ENCODE data around the gene TP53BP2. TPM values are rescaled to one million over a fixed set of nuclear protein-coding genes. Genes with fewer than 3 reads are reported as not detected.
"Not testable (repeated sequence)": the region's sequence is repeated elsewhere in the genome, so short reads cannot be mapped to it uniquely, and the experiment has no call there.

Gene TP53BP2, protein sequence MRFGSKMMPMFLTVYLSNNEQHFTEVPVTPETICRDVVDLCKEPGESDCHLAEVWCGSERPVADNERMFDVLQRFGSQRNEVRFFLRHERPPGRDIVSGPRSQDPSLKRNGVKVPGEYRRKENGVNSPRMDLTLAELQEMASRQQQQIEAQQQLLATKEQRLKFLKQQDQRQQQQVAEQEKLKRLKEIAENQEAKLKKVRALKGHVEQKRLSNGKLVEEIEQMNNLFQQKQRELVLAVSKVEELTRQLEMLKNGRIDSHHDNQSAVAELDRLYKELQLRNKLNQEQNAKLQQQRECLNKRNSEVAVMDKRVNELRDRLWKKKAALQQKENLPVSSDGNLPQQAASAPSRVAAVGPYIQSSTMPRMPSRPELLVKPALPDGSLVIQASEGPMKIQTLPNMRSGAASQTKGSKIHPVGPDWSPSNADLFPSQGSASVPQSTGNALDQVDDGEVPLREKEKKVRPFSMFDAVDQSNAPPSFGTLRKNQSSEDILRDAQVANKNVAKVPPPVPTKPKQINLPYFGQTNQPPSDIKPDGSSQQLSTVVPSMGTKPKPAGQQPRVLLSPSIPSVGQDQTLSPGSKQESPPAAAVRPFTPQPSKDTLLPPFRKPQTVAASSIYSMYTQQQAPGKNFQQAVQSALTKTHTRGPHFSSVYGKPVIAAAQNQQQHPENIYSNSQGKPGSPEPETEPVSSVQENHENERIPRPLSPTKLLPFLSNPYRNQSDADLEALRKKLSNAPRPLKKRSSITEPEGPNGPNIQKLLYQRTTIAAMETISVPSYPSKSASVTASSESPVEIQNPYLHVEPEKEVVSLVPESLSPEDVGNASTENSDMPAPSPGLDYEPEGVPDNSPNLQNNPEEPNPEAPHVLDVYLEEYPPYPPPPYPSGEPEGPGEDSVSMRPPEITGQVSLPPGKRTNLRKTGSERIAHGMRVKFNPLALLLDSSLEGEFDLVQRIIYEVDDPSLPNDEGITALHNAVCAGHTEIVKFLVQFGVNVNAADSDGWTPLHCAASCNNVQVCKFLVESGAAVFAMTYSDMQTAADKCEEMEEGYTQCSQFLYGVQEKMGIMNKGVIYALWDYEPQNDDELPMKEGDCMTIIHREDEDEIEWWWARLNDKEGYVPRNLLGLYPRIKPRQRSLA
- total RNA-seq (2014; rRNA removed) (24.6 and 32.0 TPM in 2 replicates), Bru-seq, nascent RNA (percentile 82 among the genes with signal in this experiment), BruChase-seq, experiment 1, labeled RNA remaining after a 6-hour chase (percentile 79 among the genes with signal in this experiment), BruChase-seq, experiment 2, labeled RNA remaining after a 2-hour chase (percentile 75 among the genes with signal in this experiment)
- long read RNA-seq, full-length matches to known transcripts: 37 of 54 reads
- long read RNA-seq, partial matches to known transcripts: 5 of 54 reads
- long read RNA-seq, other reads (novel, unspliced or antisense): 12 of 54 reads

DNA sequence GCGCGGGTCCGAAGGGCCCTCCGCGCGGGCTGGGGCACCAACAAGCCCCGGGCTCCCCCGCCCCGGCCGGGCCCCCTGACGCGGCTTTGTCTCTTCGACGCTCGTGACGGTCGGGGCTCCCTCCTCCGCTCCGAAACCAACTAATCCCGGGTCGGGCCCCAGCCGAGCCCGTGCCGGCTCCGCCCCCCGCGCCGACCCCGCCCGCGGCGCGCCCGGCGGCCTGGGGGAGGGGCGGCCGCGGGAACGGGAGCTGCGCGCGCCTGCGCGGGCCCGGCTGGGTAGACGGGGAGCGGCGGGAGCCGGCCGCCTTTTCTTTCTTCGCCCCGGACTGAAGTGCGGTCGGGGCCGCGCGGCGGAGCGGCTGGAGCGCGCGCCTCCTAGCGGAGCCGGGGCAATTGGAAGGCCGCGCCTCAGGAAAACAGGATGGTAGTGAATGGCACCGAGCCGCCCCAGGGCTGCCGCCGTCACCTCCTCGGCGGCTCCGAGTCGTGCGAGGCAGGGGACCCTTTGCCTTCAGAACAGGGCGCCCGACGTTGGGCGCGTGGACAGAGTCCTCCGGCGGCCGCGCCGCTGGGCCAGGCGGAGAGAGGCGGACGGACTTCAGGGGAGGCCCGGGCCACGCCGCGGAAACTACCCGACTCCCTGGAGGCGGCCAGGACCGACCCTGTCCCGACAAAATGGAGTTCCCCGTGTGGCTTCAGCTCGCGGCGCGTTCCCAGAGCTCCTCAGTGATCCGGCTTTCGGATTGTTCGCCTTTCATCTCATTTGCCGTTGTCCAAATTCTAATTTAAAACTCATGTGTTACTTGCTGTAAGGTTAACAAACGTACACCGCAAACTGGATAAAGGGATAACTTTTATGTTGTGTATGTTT, at the start of gene TP53BP2:
TSS of gene TP53BP2 (minus strand) at position 138 of the 873 bp plus-strand sequence. CDS start 267 bp downstream, outside the sequence.
- Histone ChIP-seq H3K9me3 (ENCODE audit: low read length) (no peaks in the 10 kb centered on the region), H3F3A (ENCODE audit: low read length, unreplicated experiment) (no peaks in the 10 kb centered on the region), H3K4me2 (ENCODE audit: low read length) (peak within 1 kb of the TSS; percentile 94), H3K9ac (ENCODE audit: low read length) (peak within 1 kb of the TSS; percentile 97), H3K27me3 (ENCODE audit: low read length) (no peaks in the 10 kb centered on the region), H4K20me1 (ENCODE audit: low read length) (peaks cover 25% of the 10 kb centered on the region), H3K36me3 (ENCODE audit: low read depth, low read length) (no peaks in the 10 kb centered on the region), H3K4me3 (ENCODE audit: low read length) (peak within 1 kb of the TSS; percentile 79), H2AFZ (ENCODE audit: low read length) (peak within 1 kb of the TSS; percentile 84), H3K27ac (ENCODE audit: low read length) (peak within 1 kb of the TSS; percentile 89), H3K79me2 (ENCODE audit: low read length) (peaks cover 52% of the 10 kb centered on the region), H3K4me1 (ENCODE audit: insufficient read depth, low read length) (peaks cover 27% of the 10 kb centered on the region), H3K9me2 (replicated peaks; ENCODE audit: low read length) (no peaks in the 10 kb centered on the region)
- ChIA-PET CTCF (interaction anchor here (2.0 kb wide), 1 partner anchor 34 kb away, joined by 5 read pairs; no protein-coding TSS in a partner anchor), POLR2A (ENCODE audit: unreplicated experiment) (interaction anchor here (0.6 to 1.2 kb wide), 2 partner anchors 10 to 139 kb away, joined by 3 to 6 read pairs; no protein-coding TSS in a partner anchor)
- ATAC-seq (peak; percentile 86), DNase-seq (peak; percentile 96)
- intact Hi-C loops (cut with micrococcal nuclease): loop anchor here (1.0 to 10.0 kb wide), 3 partner anchors 35 to 139 kb away; no protein-coding TSS in a partner anchor
- TSS peak; percentile 89 for BruUV-seq (replicated peaks)
- TF ChIP-seq EZH2 (IDR thresholded peaks at IDR 0.05; ENCODE audit: low read length, unreplicated experiment) (no peak), EZH2phosphoT487 (IDR thresholded peaks at IDR 0.05; ENCODE audit: borderline replicate concordance, low read length) (peak; percentile 45; the same call in 1 of the 2 replicates)
- TF ChIP-seq, protein P1, sequence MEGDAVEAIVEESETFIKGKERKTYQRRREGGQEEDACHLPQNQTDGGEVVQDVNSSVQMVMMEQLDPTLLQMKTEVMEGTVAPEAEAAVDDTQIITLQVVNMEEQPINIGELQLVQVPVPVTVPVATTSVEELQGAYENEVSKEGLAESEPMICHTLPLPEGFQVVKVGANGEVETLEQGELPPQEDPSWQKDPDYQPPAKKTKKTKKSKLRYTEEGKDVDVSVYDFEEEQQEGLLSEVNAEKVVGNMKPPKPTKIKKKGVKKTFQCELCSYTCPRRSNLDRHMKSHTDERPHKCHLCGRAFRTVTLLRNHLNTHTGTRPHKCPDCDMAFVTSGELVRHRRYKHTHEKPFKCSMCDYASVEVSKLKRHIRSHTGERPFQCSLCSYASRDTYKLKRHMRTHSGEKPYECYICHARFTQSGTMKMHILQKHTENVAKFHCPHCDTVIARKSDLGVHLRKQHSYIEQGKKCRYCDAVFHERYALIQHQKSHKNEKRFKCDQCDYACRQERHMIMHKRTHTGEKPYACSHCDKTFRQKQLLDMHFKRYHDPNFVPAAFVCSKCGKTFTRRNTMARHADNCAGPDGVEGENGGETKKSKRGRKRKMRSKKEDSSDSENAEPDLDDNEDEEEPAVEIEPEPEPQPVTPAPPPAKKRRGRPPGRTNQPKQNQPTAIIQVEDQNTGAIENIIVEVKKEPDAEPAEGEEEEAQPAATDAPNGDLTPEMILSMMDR (conservative IDR thresholded peaks at IDR 0.05; ENCODE audit: low read depth, low read length): peak; percentile 71

DNA sequence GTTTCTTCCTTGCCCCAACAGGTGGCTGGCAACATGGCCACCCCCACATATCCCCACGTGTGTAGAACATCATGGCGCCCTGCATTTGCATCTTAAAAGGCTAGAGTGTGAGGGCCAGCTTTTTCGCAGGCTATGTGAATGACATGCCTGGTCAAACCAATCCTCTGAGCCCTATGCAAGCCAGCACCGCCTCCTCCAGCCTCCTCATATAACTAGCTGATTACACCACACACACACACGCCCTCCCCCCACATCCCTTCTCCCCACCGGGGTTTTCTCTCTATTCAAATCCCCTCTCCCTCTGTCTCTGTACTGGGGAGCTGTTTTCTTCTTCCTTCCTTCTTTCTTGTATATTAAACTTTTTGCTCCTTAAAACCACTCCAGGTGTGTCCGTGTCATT, 44.7 kb upstream of the TP53BP2 start:
- H3K79me2 ChIP-seq (ENCODE audit: low read length); H3K4me3 ChIP-seq (ENCODE audit: low read length); CTCF ChIA-PET; H3K4me2 ChIP-seq (ENCODE audit: low read length); H2AFZ ChIP-seq (ENCODE audit: low read length); BruUV-seq (replicated peaks); ATAC-seq; H3K9ac ChIP-seq (ENCODE audit: low read length); DNase-seq; H3K27ac ChIP-seq (ENCODE audit: low read length); POLR2A ChIA-PET (ENCODE audit: unreplicated experiment); H3F3A ChIP-seq (ENCODE audit: low read length, unreplicated experiment); H3K9me2 ChIP-seq (replicated peaks; ENCODE audit: low read length); H3K36me3 ChIP-seq (ENCODE audit: low read depth, low read length); H3K27me3 ChIP-seq (ENCODE audit: low read length); intact Hi-C loops (cut with micrococcal nuclease); H3K9me3 ChIP-seq (ENCODE audit: low read length); H4K20me1 ChIP-seq (ENCODE audit: low read length): not testable (repeated sequence)
- H3K4me1 ChIP-seq (ENCODE audit: insufficient read depth, low read length): peaks cover 27% of the 10 kb centered on the region

DNA sequence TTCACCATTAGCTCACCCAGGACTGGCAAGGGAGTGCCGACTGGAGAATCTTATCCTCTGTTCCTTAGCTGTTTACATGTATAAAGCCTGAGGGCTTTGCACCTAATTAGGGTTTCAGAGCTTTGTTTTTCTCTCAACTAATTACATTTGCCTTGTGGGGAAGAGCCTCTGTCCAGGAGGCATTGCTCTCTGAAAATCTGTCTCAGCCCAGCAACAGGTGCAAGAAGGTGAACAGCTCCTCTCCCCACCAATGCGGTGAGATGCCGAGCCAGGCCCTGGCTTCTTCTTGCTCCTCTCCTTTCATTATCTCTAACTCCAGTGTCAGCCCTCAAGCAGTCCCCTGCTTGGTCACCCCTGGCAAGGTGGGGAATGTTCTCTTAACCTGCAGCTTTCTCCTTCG, 43.6 kb upstream of the TP53BP2 start:
- peaks cover 27% of the 10 kb centered on the region for H3K4me1 ChIP-seq (ENCODE audit: insufficient read depth, low read length)
- H3K4me2 ChIP-seq (ENCODE audit: low read length); H2AFZ ChIP-seq (ENCODE audit: low read length); H3K27me3 ChIP-seq (ENCODE audit: low read length); H3K9me2 ChIP-seq (replicated peaks; ENCODE audit: low read length); H3F3A ChIP-seq (ENCODE audit: low read length, unreplicated experiment); H4K20me1 ChIP-seq (ENCODE audit: low read length); BruUV-seq (replicated peaks); H3K36me3 ChIP-seq (ENCODE audit: low read depth, low read length); H3K79me2 ChIP-seq (ENCODE audit: low read length); H3K4me3 ChIP-seq (ENCODE audit: low read length); POLR2A ChIA-PET (ENCODE audit: unreplicated experiment); H3K9ac ChIP-seq (ENCODE audit: low read length); H3K9me3 ChIP-seq (ENCODE audit: low read length); CTCF ChIA-PET; H3K27ac ChIP-seq (ENCODE audit: low read length); intact Hi-C loops (cut with micrococcal nuclease); DNase-seq; ATAC-seq: not testable (repeated sequence)

Data from PC-3 (cell line).